GM12891 (cell line): Measurements from ENCODE around the gene TXLNG.

Experiments used
- DNase-seq: peaks from one replicate; pipeline ENCODE4 v3.0.0; 2011; ENCODE audit warnings: low spot score; ENCODE audit not compliant: insufficient read length
- FAIRE-seq: peaks from 2 replicates; lab custom pipeline; 2011; peaks lifted over from hg19 to GRCh38; lab: Jason Lieb, UNC
- PAX5 ChIP-seq: IDR thresholded peaks from 2 replicates; pipeline ENCODE4 v1.6.1; 2011; ENCODE audit warnings: low read length, moderate library complexity, mild to moderate bottlenecking; ENCODE audit not compliant: insufficient read depth, severe bottlenecking
- POLR2A ChIP-seq: IDR thresholded peaks from 2 replicates; pipeline ENCODE4 v1.6.1; 2011; ENCODE audit warnings: low read depth, low read length, control low read depth
- POLR2AphosphoS5 ChIP-seq: IDR thresholded peaks from 2 replicates; pipeline ENCODE4 v1.6.1; 2011; ENCODE audit warnings: low read depth, low read length, control low read depth
- POU2F2 ChIP-seq: IDR thresholded peaks from 2 replicates; pipeline ENCODE4 v1.6.1; 2011; ENCODE audit warnings: low read depth, mild to moderate bottlenecking, control low read depth, low read length, moderate library complexity
- SPI1 ChIP-seq: IDR thresholded peaks from 2 replicates; pipeline ENCODE4 v1.6.1; 2011; ENCODE audit warnings: low read depth, low read length, control low read depth
- TAF1 ChIP-seq: IDR thresholded peaks from 2 replicates; pipeline ENCODE4 v1.6.1; 2011; ENCODE audit warnings: low read depth, low read length, control low read depth

TXLNG gene

DNA sequence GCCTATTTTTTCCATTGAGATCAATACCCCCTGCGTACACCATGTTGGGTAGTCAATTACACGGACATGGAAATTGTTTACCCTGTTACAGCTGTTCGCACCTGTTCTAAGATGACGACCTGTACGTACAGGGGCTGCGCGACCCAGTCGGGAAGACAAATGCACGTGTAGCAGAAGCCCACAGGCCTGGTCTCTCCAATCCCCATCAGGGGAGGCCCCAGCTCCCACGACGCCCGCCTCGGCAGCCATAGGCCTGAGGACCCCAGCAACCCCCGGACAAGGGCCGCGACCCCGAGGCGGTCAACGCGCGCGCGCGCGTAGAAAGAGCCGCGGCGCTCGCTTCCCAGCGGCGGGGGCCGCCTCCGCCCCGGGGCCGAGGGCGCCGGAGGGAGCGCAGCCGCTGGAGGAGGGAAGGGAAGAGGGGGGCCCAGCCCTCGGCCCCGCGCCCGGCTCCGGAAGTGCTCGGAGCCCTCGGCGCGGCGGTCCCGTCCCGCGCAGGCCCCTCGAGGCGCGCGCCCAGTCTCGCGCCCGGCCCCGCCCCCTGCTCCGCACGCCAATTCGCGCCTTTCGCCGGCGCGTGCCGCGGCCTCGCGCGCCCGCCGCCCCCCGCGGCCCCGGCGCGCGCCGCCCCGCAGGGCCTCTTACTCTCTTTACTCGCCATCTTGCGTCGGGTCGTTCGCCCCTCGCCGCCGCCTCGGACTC lies 83.3 kb downstream of the TXLNG start:
- no peak for DNase-seq
- no peak for TF ChIP-seq POU2F2
- TF ChIP-seq POLR2AphosphoS5 = no peak
- no peak for TF ChIP-seq TAF1
- TF ChIP-seq PAX5 = no peak
- TF ChIP-seq SPI1 = no peak
- peak; percentile 3; the same call in 1 of the 2 replicates for TF ChIP-seq POLR2A
- FAIRE-seq = peak; percentile 23

DNA sequence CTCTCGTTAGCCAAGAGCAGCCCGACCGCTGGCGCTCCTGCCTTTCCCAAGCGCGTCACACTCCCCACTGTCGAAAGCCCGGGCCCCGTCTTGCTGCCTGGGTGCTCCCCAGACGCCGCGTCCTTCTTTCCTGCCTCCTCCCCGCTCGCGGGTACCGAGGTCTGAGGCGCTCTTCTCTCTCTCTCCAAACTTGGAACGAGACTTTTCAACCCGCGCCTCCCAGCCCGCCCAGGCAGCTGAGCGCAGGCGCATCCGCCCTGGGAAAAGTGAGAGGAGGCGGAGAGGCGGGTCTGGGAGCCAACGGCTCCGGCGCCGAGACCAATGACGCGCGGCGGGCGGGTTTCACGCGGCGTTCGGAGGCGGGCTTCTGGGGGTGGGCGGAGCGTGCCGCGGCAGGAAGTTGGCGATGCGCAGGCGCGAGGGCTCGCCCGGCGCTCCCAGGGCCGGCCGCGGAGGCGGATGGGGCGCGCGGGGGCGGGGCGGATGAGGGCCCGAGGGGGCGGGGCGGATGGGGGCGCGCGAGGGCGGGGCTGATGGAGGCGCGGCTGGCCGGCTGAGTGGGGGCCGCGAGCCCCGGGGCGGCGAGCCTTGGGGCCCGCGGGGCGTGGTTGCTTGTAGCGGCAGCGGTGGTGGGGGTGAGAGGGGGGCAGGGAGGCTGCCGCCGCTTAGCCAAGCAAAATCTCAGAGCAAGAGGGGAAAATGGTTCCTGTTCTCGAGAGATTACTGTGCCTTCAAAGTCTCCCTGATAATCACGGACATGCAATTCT lies 84.0 kb downstream of the TXLNG start, which contains the start of gene RBBP7:
Gene RBBP7 (minus strand): TSS at position 268 of the 767 bp plus-strand sequence. CDS start 309 bp downstream, outside the sequence.
- FAIRE-seq (peak; percentile 76), DNase-seq (peak; percentile 51)
- TF ChIP-seq POLR2AphosphoS5 (peak; percentile 62; the same call in 1 of the 2 replicates), POLR2A (peak; percentile 43; the same call in 1 of the 2 replicates), SPI1 (no peak), POU2F2 (no peak), TAF1 (peak; percentile 39; the same call in 1 of the 2 replicates), PAX5 (no peak)

DNA sequence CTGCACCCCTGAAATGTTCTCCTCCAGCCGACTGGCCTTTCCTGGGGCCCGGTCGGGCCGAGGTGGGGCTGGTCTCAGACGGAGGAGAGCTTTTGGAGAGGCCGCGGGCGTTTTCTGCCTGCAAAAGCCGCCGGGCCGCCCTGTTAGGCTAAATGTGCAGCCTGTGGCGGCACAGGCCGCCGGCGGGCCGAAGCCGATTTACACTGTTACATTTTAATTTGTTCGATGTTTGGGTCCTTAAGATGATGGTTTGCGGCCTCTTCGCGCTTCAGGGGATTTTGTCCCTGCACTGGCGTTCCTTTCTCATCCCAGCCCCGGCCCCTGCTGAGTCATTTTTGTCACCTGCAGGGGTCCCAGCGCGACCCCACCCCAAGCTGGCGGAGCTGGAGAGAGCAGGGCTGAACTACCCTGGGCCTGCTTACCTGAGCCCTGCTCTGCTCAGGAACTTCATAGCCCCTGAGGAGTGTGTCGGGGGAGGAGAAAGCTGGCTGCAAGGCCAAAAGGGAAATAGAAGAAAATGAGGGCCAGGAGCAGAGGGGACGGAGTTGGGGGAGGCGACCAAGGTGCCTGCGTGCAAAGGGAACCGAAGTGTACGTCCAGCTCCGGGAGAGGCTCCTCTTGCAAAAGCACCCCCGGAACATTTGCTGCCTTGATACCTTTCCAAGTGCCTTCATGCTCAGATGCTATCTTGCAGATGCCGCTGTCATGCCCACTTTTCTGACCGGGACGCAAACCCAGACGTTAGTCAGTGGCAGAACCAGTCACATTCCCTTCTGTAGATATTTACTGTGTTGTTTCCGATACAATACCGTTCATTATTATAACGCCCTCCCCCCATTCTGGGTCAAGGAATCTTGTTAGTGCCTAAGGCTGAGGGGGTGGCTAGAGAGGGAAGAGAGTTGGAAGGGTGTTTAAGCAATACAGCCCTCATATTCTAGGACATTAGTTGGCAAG lies 84.9 kb downstream of the TXLNG start:
- DNase-seq (no peak), FAIRE-seq (peak; percentile 58)
- TF ChIP-seq POU2F2 = no peak

DNA sequence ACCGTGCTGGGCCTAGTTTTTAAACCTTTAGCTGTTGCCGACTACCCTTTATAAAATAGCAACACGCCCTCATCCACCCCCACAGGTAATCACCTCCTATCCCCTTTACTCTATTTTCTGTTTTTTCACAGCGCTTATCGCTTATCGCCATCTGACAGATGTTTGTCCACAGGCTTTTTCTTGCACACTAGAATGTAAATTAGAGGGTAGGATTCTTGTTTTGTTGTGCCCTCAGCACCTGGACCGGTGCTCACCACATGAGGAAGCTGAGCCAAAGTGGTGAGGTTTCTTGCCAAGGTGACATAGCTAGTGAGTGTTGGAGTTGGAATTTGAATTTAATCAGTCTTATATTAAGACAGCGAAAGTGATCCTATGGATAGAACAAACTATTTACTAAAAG lies 86.8 kb downstream of the TXLNG start:
- no peak for TF ChIP-seq TAF1
- no peak for TF ChIP-seq POU2F2
- TF ChIP-seq PAX5 = no peak
- TF ChIP-seq SPI1 = no peak
- no peak for TF ChIP-seq POLR2A
- no peak for TF ChIP-seq POLR2AphosphoS5
- DNase-seq (no peak), FAIRE-seq (no peak)

DNA sequence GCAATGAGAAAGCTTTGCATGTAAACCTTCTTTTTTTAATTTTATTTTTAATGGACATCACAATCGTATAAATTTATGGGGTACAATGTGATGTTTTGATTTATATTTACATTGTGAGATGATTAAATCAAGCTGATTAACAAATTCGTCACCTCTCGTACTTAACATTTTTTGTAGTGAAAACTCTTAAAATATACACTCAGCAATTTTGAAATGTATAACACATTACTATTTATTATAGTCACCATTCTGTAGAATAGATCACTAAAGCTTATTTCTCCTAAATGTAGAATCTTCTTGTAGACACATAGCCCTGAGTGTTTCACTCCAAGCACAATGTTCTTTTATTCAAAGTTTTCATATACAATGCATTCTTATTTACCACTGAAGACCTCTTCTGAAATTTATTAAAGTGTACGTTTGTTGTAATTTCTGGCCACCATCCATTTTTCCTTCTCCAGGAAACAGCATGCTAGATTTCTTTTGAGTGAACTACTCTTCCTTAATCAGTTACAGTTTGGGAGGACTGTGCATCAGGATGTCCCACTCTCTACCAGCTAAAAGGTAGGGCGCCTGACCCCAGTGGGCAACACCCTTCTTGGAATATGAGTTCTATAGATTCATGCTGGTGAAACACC lies 88.3 kb downstream of the TXLNG start:
- no peak for TF ChIP-seq SPI1
- TF ChIP-seq POLR2AphosphoS5 = no peak
- no peak for TF ChIP-seq POU2F2
- no peak for TF ChIP-seq POLR2A
- no peak for TF ChIP-seq PAX5
- TF ChIP-seq TAF1 = no peak
- DNase-seq (no peak), FAIRE-seq (no peak)

DNA sequence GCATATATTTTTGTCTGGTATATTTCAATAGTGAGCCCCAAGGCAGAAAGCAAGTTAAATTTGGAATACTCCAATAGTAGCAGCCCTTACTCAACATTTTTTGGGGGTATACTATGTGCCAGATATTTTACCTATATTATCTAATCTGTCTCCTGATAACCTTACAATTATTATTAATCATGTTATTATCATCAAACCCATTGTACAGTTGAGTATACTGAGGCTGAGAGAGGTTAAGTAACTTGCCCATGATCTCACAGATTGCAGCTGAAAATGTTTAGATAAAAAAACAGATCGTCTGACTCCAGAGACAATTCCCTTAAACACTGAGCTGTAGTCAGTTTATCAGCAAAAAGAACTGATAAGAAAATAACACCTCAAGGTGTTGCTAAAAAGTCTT lies 90.4 kb downstream of the TXLNG start:
- no peak for FAIRE-seq
- TF ChIP-seq PAX5 = no peak
- TF ChIP-seq TAF1 = no peak
- TF ChIP-seq SPI1 = no peak
- no peak for TF ChIP-seq POU2F2
- no peak for TF ChIP-seq POLR2A
- TF ChIP-seq POLR2AphosphoS5 = no peak
- DNase-seq = no peak

DNA sequence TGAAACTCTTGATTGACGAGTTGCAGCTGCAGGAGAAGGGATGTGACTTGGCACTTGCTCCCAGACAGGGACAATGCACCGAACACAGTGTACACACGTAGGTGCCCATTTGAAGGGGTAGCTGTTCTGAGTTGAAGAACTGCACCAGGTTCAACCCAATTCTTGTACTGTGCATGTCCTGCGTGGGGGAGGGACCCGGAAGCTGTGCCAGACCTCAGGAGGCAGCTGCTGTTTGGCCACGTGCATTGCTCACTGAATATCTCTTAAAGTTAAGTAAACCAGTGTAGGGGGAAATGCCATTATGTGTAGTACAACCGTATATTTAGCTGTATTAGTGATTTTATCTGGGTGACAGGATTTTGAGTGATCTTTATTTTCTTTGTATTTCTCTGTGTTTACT lies 95.9 kb downstream of the TXLNG start:
- no peak for DNase-seq
- peak; percentile 68 for FAIRE-seq
- TF ChIP-seq SPI1 = no peak
- no peak for TF ChIP-seq POLR2AphosphoS5
- TF ChIP-seq TAF1 = no peak
- no peak for TF ChIP-seq POLR2A
- TF ChIP-seq POU2F2 = no peak
- TF ChIP-seq PAX5 = no peak

DNA sequence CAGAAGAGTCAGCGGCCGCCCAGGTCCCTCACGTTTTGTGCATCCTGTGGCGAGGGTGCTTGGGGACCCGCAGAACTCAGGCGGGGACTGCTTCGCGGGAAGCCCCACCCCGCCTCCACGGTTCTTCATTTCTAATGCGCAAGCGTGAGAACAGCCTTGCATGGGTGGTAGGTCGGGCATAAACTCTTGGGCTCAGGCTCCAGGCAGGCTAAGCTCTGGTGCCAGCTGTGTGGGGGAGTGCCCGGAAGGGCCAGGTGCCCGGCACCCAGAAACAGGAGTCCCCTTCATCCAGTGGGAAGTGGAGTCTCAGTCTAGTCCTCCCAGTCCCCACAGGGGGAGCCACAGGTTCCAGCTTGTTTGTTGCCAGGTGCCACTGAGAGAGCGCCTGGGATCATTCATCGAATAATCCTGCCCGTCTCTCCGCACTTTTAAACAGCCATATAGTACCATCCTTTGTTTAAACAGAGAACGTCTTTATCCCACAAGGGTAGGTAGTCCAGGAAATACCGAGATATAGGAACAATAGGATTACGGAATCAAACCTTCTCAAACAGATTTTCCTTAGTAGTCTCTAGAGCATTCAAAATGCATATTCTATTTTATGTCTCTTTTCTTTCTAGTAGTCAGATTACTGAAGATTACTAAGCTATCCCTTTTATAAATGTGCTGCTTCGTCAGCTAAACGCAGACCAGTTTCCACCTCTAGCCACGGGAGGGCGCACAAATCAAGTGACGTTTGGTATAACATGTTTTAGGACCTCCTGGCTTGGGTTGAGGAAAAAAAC lies 96.6 kb downstream of the TXLNG start:
- DNase-seq = no peak
- TF ChIP-seq SPI1 (no peak), POLR2AphosphoS5 (no peak), PAX5 (no peak), TAF1 (no peak), POLR2A (no peak), POU2F2 (no peak)
- FAIRE-seq = peak; percentile 83
